Hindlimb muscle (tissue), 1 donor: ENCODE data around the gene ZFYVE19. TPM values are rescaled to one million over a fixed set of nuclear protein-coding genes. Genes with fewer than 3 reads are reported as not detected.

Source experiments
- DNase-seq: peaks from one replicate; pipeline ENCODE4 v3.0.0-alpha.2; 2013
- polyA plus RNA-seq: library from polyadenylated mRNA; unstranded; fragments of 120-200 nt; gene quantifications from one replicate; pipeline ENCODE4 v1.2.1, GENCODE V29; 2013; ENCODE audit not compliant: insufficient read length

The ZFYVE19 gene
- polyA plus RNA-seq: 20.3 TPM

- DNase-seq: peak; percentile 99
Observed at GRCh38 chr15:40807028-40807887, at the start of gene ZFYVE19, which contains the start of gene DNAJC17. Gene ZFYVE19 (plus strand): TSS chr15:40807089. CDS start chr15:40807590, 501 bp downstream. Gene DNAJC17 (minus strand): TSS chr15:40807473. CDS start chr15:40807446, 27 bp downstream.

- no peak for DNase-seq
Observed at GRCh38 chr15:40759961-40760360, 46.9 kb upstream of the ZFYVE19 start.

GRCh38 chr15:40762919-40763800, 43.7 kb upstream of the ZFYVE19 start:
- DNase-seq: peak; percentile 71

- peak; percentile 78 for DNase-seq
Observed at GRCh38 chr15:40763801-40764628, 42.9 kb upstream of the ZFYVE19 start, which contains the start of gene GCHFR. Gene GCHFR (plus strand): TSS chr15:40764068. CDS start chr15:40764181, 113 bp downstream.

- no peak for DNase-seq
Observed at GRCh38 chr15:40764629-40765103, 42.2 kb upstream of the ZFYVE19 start.

GRCh38 chr15:40766194-40766815, 40.6 kb upstream of the ZFYVE19 start:
- no peak for DNase-seq

- DNase-seq: no peak
Observed at GRCh38 chr15:40766906-40767837, 39.7 kb upstream of the ZFYVE19 start.

- DNase-seq: no peak
Observed at GRCh38 chr15:40767838-40768500, 38.9 kb upstream of the ZFYVE19 start.

- DNase-seq: no peak
Observed at GRCh38 chr15:40768521-40769273, 38.2 kb upstream of the ZFYVE19 start.

GRCh38 chr15:40769274-40770146, 37.4 kb upstream of the ZFYVE19 start, which contains the start of gene C15orf62:
Gene C15orf62 (plus strand): TSS chr15:40769980. CDS start chr15:40770496, 516 bp downstream.
- DNase-seq: no peak

GRCh38 chr15:40770147-40770721, 36.7 kb upstream of the ZFYVE19 start:
- DNase-seq: no peak

GRCh38 chr15:40771242-40771641, 35.6 kb upstream of the ZFYVE19 start:
- no peak for DNase-seq

GRCh38 chr15:40772014-40772413, 34.9 kb upstream of the ZFYVE19 start:
- DNase-seq: no peak

GRCh38 chr15:40773496-40773895, 33.4 kb upstream of the ZFYVE19 start:
- DNase-seq: no peak

GRCh38 chr15:40773902-40774301, 33.0 kb upstream of the ZFYVE19 start:
- DNase-seq: no peak

- no peak for DNase-seq
Observed at GRCh38 chr15:40775007-40775406, 31.9 kb upstream of the ZFYVE19 start.
